CD4-positive, alpha-beta T cell treated with Interleukin-12 subunit alpha and Interleukin-12 subunit beta, for 1 hour (primary cell): ENCODE data around the gene ABCB11.
A peak's percentile ranks its signal among the peaks of the same experiment; 100 is the strongest.
"Not testable (repeated sequence)": the region's sequence is repeated elsewhere in the genome, so short reads cannot be mapped to it uniquely, and the experiment has no call there.

Experiments used
- DNase-seq: peaks from one replicate; pipeline ENCODE4 v3.0.0-alpha.2; 2020

ABCB11 gene

GRCh38 chr2:169031202-169031601 is at the start of gene ABCB11:
ABCB11 (minus strand) TSS chr2:169031324; CDS start chr2:169018125, 13,199 bp downstream.
- DNase-seq: no peak

GRCh38 chr2:169080250-169081069 is 49.3 kb upstream of the ABCB11 start:
- peak; percentile 5 for DNase-seq

- DNase-seq: no peak
These were observed 46.6 kb upstream of the ABCB11 start for GRCh38 chr2:169077674-169078240.

GRCh38 chr2:169073963-169074751 is 43.0 kb upstream of the ABCB11 start:
- DNase-seq: no peak

- no peak for DNase-seq
These were observed 42.3 kb upstream of the ABCB11 start for GRCh38 chr2:169073211-169073962.

- DNase-seq: no peak
These were observed 41.2 kb upstream of the ABCB11 start for GRCh38 chr2:169072163-169072925.

GRCh38 chr2:169071455-169071854 is 40.3 kb upstream of the ABCB11 start:
- no peak for DNase-seq

- DNase-seq: no peak
These were observed 38.7 kb upstream of the ABCB11 start for GRCh38 chr2:169069833-169070232.

GRCh38 chr2:169069341-169069740 is 38.2 kb upstream of the ABCB11 start, which contains the start of gene DHRS9:
DHRS9 (plus strand) TSS chr2:169069563; CDS start chr2:169081582, 12,019 bp downstream.
- peak; percentile 4 for DNase-seq

- no peak for DNase-seq
These were observed 35.8 kb upstream of the ABCB11 start for GRCh38 chr2:169066897-169067296.

- no peak for DNase-seq
These were observed 34.9 kb upstream of the ABCB11 start for GRCh38 chr2:169065864-169066517.

GRCh38 chr2:169065422-169065821 is 34.3 kb upstream of the ABCB11 start:
- no peak for DNase-seq

GRCh38 chr2:169064199-169064598 is 33.1 kb upstream of the ABCB11 start:
- DNase-seq: not testable (repeated sequence)

- DNase-seq: not testable (repeated sequence)
These were observed 23.5 kb upstream of the ABCB11 start for GRCh38 chr2:169054575-169054974.

- DNase-seq: no peak
These were observed 19.5 kb upstream of the ABCB11 start for GRCh38 chr2:169050476-169051240.

- no peak for DNase-seq
These were observed 18.0 kb upstream of the ABCB11 start for GRCh38 chr2:169049142-169049541.

GRCh38 chr2:169047256-169048250 is 16.4 kb upstream of the ABCB11 start:
- DNase-seq: no peak

- DNase-seq: no peak
These were observed 15.5 kb upstream of the ABCB11 start for GRCh38 chr2:169046440-169047151.

- no peak for DNase-seq
These were observed 11.7 kb upstream of the ABCB11 start for GRCh38 chr2:169042856-169043255.
